Measurements from ENCODE around the gene ME1.
"Not testable (repeated sequence)": the region's sequence is repeated elsewhere in the genome, so short reads cannot be mapped to it uniquely, and the experiment has no call there.

The ME1 gene
- long read RNA-seq, donor 1, partial matches to known transcripts, result 0 of 1 reads
- long read RNA-seq, donor 1, other reads (novel, unspliced or antisense), result 0 of 1 reads
- long read RNA-seq, donor 2, result 0 reads
- long read RNA-seq, donor 3, result 0 reads
- long read RNA-seq, donor 4, result 0 reads
- long read RNA-seq, donor 5, partial matches to known transcripts, result 0 of 1 reads
- long read RNA-seq, donor 5, other reads (novel, unspliced or antisense), result 0 of 1 reads
- long read RNA-seq, donor 6, result 0 reads
- long read RNA-seq, donor 7, partial matches to known transcripts, result 0 of 1 reads
- long read RNA-seq, donor 7, other reads (novel, unspliced or antisense), result 0 of 1 reads
- long read RNA-seq, donor 8, result 0 reads

DNA sequence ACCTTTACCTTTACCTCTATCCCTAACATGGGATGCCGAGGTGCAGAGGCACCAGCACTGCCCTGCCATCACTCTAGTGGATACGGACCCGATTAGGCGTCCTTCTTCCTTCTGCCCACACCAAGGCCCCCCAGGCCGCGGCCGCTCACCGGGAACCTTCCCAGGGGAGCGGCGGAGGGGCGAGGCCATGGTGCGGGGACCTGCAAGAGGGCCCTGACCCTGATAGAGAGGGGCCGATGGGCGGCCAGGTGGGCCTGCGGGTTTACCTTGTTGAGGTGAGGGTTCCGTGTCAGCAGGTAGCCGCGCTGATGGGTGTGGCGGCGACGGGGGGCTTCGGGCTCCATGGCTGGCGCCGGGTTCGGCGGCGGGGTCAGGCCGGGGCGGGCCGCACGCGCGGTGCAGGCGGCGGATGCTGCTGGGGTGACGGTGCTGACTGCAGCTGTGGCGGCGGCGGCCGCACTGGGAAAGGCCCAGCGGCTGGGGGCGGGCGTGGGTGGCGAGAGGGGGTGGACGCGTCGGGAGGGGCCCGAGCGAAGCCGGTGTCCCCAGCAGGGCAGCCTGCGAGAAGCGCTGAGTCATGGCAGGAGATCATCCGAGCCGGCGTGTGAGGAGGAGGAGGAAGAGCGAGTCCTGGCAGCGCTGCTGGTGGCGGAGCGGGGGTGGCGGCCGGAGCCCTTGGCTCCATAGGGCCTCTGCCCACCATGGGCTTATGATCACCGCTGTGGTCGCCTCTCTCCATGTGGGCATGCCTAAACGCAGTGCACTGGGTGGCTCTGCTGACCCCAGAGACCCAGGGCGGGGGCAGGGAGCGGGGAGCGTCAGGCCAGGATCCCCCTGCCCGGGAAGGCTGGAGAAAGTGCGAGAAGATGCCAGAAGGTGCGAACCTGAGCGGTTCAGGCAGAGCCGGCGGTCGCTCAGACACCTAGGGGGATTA, at the start of gene ME1:
Gene ME1 (minus strand): TSS at position 441 of the 934 bp plus-strand sequence. CDS start 97 bp downstream, at position 344.
- DNase-seq, result peak; percentile 49

DNA sequence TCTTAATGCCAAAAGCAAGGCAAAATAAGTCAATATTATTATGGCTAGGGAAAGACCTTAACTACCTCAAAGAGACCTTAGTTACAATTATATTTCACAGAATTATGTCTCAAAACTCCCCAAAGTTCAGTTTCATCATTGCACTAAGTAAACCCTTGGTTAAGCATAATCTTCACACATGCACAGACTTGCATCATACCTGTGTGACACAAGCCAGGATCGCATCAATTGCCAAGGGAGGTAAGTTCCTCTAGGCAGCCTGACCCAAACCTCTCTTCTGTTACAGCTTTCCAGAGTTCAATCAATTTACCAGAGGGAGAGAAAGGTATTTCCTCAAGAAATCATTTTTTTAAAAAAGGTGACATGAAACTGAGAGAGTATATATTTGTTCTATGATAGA, 49.6 kb upstream of the ME1 start:
- DNase-seq, result no peak

GRCh38 chr6:83479389-83479788, 48.5 kb upstream of the ME1 start:
- DNase-seq, result no peak

GRCh38 chr6:83476971-83477370, 46.1 kb upstream of the ME1 start:
- no peak for DNase-seq

DNA sequence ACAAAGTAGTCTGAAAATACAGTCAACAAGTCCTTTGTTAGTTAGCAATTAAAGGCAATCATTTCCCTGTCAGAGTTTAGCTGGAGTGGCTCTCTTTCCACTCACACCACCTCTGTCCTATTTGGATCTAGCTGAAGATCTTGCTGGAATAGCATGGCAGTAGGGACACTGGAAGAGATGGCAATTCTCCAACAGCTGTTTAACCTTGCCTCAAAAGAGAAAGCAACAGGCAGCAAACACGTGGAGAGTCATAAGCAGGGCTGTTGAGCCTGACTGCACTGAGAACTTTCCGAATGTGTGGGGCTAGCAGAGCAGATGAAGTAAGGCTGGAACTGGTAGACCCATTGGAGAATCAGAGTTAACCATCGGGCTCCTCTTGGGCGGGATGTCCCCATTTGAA, 43.5 kb upstream of the ME1 start:
- no peak for DNase-seq

DNA sequence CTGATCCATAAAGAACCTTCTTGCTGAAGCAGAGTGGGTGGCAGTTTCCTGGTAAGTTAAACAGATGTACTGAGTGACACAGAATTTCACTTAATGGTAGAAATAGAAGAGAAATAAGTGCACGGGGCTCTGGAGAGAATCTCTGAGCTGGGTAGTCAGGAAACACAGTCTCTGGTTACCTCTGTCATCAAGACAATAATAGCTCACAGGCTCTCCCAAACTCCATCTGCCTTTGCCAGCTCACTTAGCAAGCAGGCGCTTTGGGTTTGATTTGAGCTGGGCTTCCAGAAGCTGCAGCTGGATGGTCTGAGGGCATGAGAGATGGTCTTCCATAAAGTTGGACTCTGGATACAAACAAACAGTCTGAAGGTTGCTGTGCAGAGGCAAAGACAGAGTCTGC, 41.9 kb upstream of the ME1 start:
- DNase-seq, result no peak

GRCh38 chr6:83470587-83470986, 39.7 kb upstream of the ME1 start:
- DNase-seq, result no peak

- no peak for DNase-seq
Measured at GRCh38 chr6:83470001-83470400, 39.1 kb upstream of the ME1 start.

DNA sequence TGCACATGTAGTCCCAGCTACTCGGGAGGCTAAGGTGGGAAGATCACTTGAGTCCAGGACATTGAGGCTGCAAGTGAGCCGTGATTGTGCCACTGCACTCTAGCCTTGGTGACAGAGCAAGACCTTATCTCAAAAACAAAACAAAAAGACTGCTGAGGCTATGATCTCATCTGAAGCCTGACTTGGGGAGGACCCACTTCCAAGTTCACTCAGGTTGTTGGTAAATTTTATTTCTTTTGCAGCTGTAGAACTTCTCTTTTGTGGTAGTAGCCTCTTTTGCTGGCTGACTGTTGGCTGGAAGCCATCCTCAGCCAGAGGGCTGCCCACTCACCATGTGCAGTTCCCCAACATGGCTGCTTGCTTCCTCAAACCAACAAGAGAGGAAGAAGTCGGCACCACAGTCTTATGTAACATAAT, 36.8 kb upstream of the ME1 start:
- no peak for DNase-seq

- no peak for DNase-seq
Measured at GRCh38 chr6:83466328-83466727, 35.5 kb upstream of the ME1 start.

DNA sequence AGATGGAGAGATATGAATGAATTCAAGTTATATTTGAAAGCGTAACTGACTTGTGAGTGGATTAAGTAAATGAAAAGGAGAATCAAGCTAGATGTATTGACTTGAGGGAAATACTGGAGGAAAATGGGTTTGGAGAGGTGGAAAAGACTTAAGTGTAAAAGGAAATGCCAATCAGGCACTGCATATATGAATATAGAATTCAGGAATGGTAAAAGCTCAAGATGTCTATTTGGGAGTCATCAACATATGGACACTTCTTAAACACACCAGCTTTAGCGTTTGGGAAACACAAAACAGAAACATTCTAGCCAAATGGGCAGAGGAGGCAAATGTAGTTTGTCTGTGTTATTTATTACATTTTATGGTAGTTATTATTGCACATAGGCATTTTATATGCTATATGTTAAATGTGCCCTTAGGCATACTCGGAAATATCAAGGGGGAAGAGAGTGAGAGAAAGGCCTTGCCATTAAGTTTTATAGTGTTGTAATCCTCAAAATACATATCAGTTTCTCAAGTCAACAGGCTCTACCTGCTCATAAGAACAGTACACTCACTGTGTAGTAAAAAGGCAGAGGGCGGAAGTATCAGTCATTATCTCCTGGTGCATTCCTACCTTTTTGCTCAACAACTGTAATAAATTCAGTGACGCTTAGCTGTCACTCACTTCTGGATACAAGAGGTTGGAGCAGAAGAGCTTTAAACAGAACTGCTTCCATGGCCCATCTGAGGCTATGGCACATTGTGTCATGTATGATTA, 33.7 kb upstream of the ME1 start:
- no peak for DNase-seq

DNA sequence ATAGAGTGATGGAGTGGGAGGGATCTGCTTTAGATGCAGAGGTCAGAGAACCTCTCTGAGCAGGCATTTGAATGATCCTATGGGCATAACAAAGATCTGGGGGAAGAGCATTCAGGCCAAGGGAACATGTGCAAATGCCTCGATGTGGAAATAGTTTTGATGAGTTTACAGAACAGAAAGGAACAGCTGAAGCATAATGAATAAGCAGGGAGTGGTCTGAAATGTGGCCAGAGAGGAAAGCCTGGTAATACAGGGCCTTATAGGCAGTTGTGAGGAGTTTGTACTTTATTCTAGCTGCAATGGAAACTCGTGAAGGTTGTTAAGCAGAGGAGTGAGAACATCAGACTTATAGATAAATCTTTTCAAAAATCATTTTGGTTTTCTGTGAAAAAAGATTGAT, 33.0 kb upstream of the ME1 start:
- no peak for DNase-seq

DNA sequence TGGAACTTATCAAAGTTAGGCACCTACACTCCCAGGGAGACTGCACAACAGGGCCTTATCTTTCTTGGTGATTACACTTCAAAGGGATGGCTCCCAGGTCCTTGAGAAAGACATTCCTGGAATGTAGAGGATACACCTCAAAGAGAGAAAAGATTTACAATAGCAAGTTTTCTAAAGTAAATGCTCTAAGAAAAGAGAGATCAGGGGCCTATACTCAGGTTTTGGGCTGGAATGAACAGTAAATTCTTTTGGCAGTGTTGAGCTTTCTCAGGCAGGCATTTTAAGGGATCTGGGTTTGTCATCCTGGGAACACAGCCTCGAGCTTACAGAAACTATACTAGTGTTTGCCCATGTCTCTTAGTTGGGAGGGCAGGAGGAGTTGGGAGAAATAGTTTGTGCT, 31.7 kb upstream of the ME1 start:
- DNase-seq, result no peak

GRCh38 chr6:83461438-83461837, 30.6 kb upstream of the ME1 start:
- DNase-seq, result no peak

DNA sequence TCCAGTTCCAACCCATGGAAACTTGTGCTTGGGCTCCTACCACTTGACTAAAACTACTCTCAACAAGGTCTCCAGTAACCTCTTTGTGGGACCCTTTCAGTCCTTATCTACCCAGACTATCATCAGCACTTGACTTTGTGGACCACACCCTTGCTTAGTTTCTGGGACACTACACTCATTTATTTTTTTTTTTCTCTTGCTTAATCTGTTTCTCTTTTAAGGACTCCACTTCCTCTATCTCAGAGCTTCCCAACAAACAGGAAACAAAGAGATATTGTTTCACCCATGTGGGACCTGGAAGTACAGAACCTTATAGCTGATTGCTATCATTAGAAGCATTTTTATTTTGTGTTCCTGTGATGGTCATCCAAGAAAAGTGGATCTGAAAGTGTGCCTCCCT, 28.8 kb upstream of the ME1 start:
- no peak for DNase-seq

- not testable (repeated sequence) for DNase-seq
Measured at GRCh38 chr6:83450015-83450414, 19.2 kb upstream of the ME1 start.

DNA sequence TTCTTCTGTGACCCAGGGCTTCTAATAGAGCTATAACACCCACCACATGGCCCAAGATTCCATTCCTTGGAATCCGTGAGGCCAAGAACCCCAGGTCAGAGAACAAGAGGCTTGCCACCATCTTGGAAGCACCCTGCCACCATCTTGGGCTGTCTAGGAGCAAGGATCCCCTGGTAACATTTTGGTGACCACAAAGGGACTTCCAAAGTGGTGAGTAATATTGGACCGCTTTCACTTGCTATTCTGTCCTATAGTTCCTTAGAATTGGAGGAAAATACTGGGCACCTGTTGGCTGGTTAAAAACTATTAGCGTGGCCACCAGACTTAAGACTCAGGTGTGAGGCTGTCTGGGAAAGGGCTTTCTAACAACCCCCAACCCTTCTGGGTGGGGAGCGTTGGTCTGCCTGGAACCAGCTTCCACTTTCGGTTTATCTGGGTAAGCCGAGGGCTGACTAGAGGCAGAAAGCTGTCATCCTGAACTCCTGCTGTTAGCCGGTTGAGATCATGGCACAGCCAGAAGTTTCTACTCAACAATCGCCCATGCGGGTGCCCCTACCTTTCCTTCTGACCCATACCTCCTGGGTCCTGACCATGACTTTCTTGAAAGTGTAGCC, 13.3 kb upstream of the ME1 start:
- DNase-seq, result not testable (repeated sequence)

- no peak for DNase-seq
Measured at GRCh38 chr6:83443516-83443915, 12.7 kb upstream of the ME1 start.

DNA sequence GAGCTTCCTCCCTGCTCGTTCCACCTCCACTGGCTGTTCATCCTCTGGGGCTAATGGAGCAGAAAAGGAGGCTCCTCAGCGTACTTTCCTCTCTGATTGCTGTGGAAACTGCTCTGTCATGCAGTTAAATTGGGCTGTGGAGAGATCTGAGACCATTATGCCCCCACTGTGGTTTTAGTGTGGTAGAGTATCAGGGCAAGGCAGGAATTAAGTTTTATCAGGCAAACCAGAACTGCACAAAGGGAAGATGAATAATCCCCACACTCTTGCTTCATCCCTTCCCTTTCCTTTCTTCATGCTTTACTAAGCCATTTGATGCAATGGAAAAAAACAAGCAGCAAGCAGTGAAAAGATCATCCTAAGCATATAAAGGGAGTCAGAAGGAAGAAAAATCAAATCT, 11.9 kb upstream of the ME1 start:
- no peak for DNase-seq

GRCh38 chr6:83439201-83439600, 8.3 kb upstream of the ME1 start:
- no peak for DNase-seq

GRCh38 chr6:83436674-83437073, 5.8 kb upstream of the ME1 start:
- DNase-seq, result no peak

- no peak for DNase-seq
Measured at GRCh38 chr6:83433177-83433576, 2.3 kb upstream of the ME1 start.

Measured in right kidney (tissue), 9 donors.